Astrocyte (in vitro differentiated cells and primary cell): ENCODE data around the gene VAV2. TPM values are rescaled to one million over a fixed set of nuclear protein-coding genes. Genes with fewer than 3 reads are reported as not detected.
A peak's percentile ranks its signal among the peaks of the same experiment; 100 is the strongest.

Source experiments
- DNase-seq: peaks from one replicate; pipeline ENCODE4 v3.0.0-alpha.2; 2010; ENCODE audit warnings: low read depth
- FAIRE-seq: peaks from 2 replicates; lab custom pipeline; 2011; peaks lifted over from hg19 to GRCh38; lab: Jason Lieb, UNC
- H2AFZ ChIP-seq: 2 replicates; pipeline ENCODE4 v1.6.0; 2012; ENCODE audit warnings: low read depth, low read length, inconsistent platforms
- H3K27ac ChIP-seq: 2 replicates; pipeline ENCODE4 v1.5.1; 2011; ENCODE audit warnings: low read depth, low read length, inconsistent platforms
- H3K27me3 ChIP-seq: 2 replicates; pipeline ENCODE4 v1.6.0; 2011; ENCODE audit warnings: low read length, inconsistent platforms; ENCODE audit not compliant: insufficient read depth
- H3K36me3 ChIP-seq: 2 replicates; pipeline ENCODE4 v1.5.1; 2011; ENCODE audit warnings: low read length, inconsistent platforms; ENCODE audit not compliant: insufficient read depth
- H3K4me1 ChIP-seq: 2 replicates; pipeline ENCODE4 v1.5.1; 2011; ENCODE audit warnings: low read length, inconsistent platforms; ENCODE audit not compliant: insufficient read depth
- H3K4me2 ChIP-seq: 2 replicates; pipeline ENCODE4 v1.6.0; 2012; ENCODE audit warnings: low read length, inconsistent platforms
- H3K4me3 ChIP-seq: 2 replicates; pipeline ENCODE4 v1.5.1; 2011; ENCODE audit warnings: low read depth, mild to moderate bottlenecking, low read length, inconsistent platforms; ENCODE audit not compliant: insufficient read depth
- H3K79me2 ChIP-seq: 2 replicates; pipeline ENCODE4 v1.6.0; 2012; ENCODE audit warnings: mild to moderate bottlenecking, low read length, inconsistent platforms; ENCODE audit not compliant: insufficient read depth
- H3K9ac ChIP-seq: 2 replicates; pipeline ENCODE4 v1.6.0; 2012; ENCODE audit warnings: mild to moderate bottlenecking, low read length, inconsistent platforms
- H3K9me3 ChIP-seq: 2 replicates; pipeline ENCODE4 v1.5.1; 2012; ENCODE audit warnings: low read depth, mild to moderate bottlenecking, low read length, inconsistent platforms; ENCODE audit not compliant: insufficient read depth
- H4K20me1 ChIP-seq: 2 replicates; pipeline ENCODE4 v1.6.0; 2012; ENCODE audit warnings: low read length, inconsistent platforms; ENCODE audit not compliant: insufficient read depth
- H3K27ac Mint-ChIP-seq: one replicate; pipeline ENCODE4 v1.8.0; 2021; ENCODE audit warnings: mild to moderate bottlenecking, mixed read lengths; ENCODE audit not compliant: unreplicated experiment
- H3K27me3 Mint-ChIP-seq: one replicate; pipeline ENCODE4 v1.8.0; 2021; ENCODE audit warnings: low read depth, mixed read lengths; ENCODE audit not compliant: unreplicated experiment
- H3K36me3 Mint-ChIP-seq: one replicate; pipeline ENCODE4 v1.8.0; 2021; ENCODE audit warnings: low read depth, mixed read lengths; ENCODE audit not compliant: unreplicated experiment
- H3K4me1 Mint-ChIP-seq: one replicate; pipeline ENCODE4 v1.8.0; 2021; ENCODE audit warnings: low read depth, mixed read lengths; ENCODE audit not compliant: unreplicated experiment
- H3K4me3 Mint-ChIP-seq: one replicate; pipeline ENCODE4 v1.8.0; 2021; ENCODE audit warnings: mild to moderate bottlenecking, moderate library complexity, mixed read lengths; ENCODE audit not compliant: unreplicated experiment
- H3K9me3 Mint-ChIP-seq: one replicate; pipeline ENCODE4 v1.8.0; 2021; ENCODE audit warnings: mild to moderate bottlenecking, mixed read lengths; ENCODE audit not compliant: unreplicated experiment
- EZH2 ChIP-seq: IDR thresholded peaks from 2 replicates; pipeline ENCODE4 v1.6.1; 2012; ENCODE audit warnings: mild to moderate bottlenecking, low read length, inconsistent platforms; ENCODE audit not compliant: insufficient read depth
- total RNA-seq: library from RNA; stranded (reverse); gene quantifications from 2 replicates; pipeline ENCODE4 v1.2.1, GENCODE V29; 2021
- TF ChIP-seq, protein P1 (sequence below): IDR thresholded peaks from 2 replicates; pipeline ENCODE4 v1.5.1; 2011; ENCODE audit warnings: low read depth, mild to moderate bottlenecking, inconsistent platforms, low read length, moderate library complexity; ENCODE audit not compliant: insufficient read depth

VAV2 gene
- total RNA-seq, 1 donor from 2014 or later: 36.5 TPM

DNA sequence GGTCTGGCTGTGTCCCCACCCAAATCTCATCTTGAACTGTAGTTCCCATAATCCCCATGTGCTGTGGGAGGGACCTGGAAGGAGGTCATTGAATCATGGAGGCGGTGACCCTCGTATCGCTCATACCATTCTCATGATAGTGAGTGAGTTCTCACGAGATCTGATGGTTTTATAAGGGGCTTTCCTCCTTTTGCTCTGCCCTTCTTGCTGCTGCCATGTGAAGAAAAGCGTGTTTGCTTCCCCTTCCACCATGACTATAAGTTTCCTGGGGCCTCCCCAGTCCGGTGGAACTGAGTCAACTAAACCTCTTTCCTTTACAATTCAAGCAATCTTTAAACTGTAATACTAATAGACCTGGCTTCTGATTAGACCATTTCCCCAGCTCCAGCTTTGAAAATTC is 161.8 kb downstream of the VAV2 start:
- Mint-ChIP-seq H3K27ac (peak overlapping the region; percentile 12), H3K4me1 (peaks cover 7% of the 10 kb centered on the region), H3K27me3 (no peaks in the 10 kb centered on the region), H3K4me3 (no peak overlapping the region), H3K36me3 (peaks cover 19% of the 10 kb centered on the region), H3K9me3 (no peaks in the 10 kb centered on the region)
- H3K4me2 ChIP-seq: no peak overlapping the region
- H3K9me3 ChIP-seq: no peaks in the 10 kb centered on the region
- H3K4me1 ChIP-seq: no peaks in the 10 kb centered on the region
- no peak for TF ChIP-seq EZH2
- TF ChIP-seq, protein P1, sequence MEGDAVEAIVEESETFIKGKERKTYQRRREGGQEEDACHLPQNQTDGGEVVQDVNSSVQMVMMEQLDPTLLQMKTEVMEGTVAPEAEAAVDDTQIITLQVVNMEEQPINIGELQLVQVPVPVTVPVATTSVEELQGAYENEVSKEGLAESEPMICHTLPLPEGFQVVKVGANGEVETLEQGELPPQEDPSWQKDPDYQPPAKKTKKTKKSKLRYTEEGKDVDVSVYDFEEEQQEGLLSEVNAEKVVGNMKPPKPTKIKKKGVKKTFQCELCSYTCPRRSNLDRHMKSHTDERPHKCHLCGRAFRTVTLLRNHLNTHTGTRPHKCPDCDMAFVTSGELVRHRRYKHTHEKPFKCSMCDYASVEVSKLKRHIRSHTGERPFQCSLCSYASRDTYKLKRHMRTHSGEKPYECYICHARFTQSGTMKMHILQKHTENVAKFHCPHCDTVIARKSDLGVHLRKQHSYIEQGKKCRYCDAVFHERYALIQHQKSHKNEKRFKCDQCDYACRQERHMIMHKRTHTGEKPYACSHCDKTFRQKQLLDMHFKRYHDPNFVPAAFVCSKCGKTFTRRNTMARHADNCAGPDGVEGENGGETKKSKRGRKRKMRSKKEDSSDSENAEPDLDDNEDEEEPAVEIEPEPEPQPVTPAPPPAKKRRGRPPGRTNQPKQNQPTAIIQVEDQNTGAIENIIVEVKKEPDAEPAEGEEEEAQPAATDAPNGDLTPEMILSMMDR: no peak
- no peak overlapping the region for H2AFZ ChIP-seq
- peaks cover 33% of the 10 kb centered on the region for H4K20me1 ChIP-seq
- DNase-seq (no peak), FAIRE-seq (no peak)
- no peak overlapping the region for H3K27ac ChIP-seq
- H3K36me3 ChIP-seq: no peaks in the 10 kb centered on the region
- no peaks in the 10 kb centered on the region for H3K27me3 ChIP-seq
- H3K9ac ChIP-seq: no peak overlapping the region
- H3K79me2 ChIP-seq: peaks cover under 1% of the 10 kb centered on the region
- no peak overlapping the region for H3K4me3 ChIP-seq

DNA sequence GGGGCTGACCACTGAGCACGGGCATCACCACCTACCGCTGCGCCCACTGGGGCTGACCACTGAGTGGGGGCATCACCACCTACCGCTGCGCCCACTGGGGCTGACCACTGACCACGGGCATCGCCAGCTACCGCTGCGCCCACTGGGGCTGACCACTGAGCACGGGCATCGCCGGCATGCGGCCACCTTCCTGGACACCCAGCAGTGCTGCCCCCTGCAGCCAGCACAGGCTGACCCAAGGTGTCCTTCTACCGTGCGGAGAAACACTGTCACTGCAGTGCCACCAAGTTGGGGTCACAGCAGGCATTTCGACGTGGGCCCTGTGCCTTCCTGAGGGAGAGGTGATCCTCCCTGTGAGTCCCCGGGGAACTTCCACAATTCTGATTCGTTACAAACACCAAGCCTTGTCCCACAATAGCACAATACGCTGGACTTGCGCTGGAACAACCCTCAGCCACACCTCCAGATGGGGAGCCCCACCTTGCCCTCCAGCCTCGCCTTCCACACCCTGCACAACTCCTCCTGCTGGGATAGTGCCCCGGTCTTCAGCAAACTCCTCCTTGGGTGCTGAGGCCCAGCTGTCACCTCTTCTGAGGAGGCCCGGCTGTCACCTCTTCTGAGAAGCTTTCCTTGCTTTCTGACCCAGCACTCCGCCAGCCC is 163.7 kb downstream of the VAV2 start:
- Mint-ChIP-seq H3K4me1 (peaks cover 7% of the 10 kb centered on the region), H3K4me3 (no peak overlapping the region), H3K36me3 (peaks cover 19% of the 10 kb centered on the region), H3K27me3 (no peaks in the 10 kb centered on the region), H3K27ac (peak overlapping the region; percentile 66), H3K9me3 (no peaks in the 10 kb centered on the region)
- Histone ChIP-seq H3K79me2 (no peaks in the 10 kb centered on the region), H3K9ac (no peak overlapping the region), H3K4me3 (no peak overlapping the region), H3K27ac (no peak overlapping the region), H3K4me2 (no peak overlapping the region), H3K4me1 (no peaks in the 10 kb centered on the region), H4K20me1 (peaks cover 47% of the 10 kb centered on the region), H3K27me3 (no peaks in the 10 kb centered on the region), H3K36me3 (no peaks in the 10 kb centered on the region), H3K9me3 (no peaks in the 10 kb centered on the region), H2AFZ (no peak overlapping the region)
- TF ChIP-seq, protein P1: no peak
- TF ChIP-seq EZH2: no peak
- DNase-seq (no peak), FAIRE-seq (no peak)
